Stimulated activated naive B cell treated with anti-CD40 and anti-IgM and Interleukin-4, amounts not matched to agents 10 μg/mL and 1 μg/mL and 100 μg/mL, for 72 hours (primary cell): Measurements from ENCODE around the gene PLCB1.
"Not testable (repeated sequence)": the region's sequence is repeated elsewhere in the genome, so short reads cannot be mapped to it uniquely, and the experiment has no call there.

Source experiments
- ATAC-seq, 2 donors: fragments of 150-1000 bp; cut with Tn5 transposase; replicated peaks; 2 replicates each; pipeline ENCODE4 v1.10.0; 2021; ENCODE audit warnings: moderate library complexity in 1 of 2
- DNase-seq: peaks from one replicate; pipeline ENCODE4 v3.0.0; 2021
- H3K27ac Mint-ChIP-seq: one replicate; pipeline ENCODE4 v1.8.0; 2022; ENCODE audit warnings: mild to moderate bottlenecking, mixed read lengths
- H3K27me3 Mint-ChIP-seq, 2 donors: one replicate each; pipeline ENCODE4 v1.8.0; 2022; ENCODE audit warnings: mixed read lengths in 2 of 2
- H3K36me3 Mint-ChIP-seq, 2 donors: one replicate each; pipeline ENCODE4 v1.8.0; 2022; ENCODE audit warnings: mixed read lengths in 2 of 2, mild to moderate bottlenecking in 1 of 2
- H3K4me1 Mint-ChIP-seq, 2 donors: one replicate each; pipeline ENCODE4 v1.8.0; 2022; ENCODE audit warnings: mixed read lengths in 2 of 2, mild to moderate bottlenecking in 1 of 2
- H3K4me3 Mint-ChIP-seq, 2 donors: one replicate each; pipeline ENCODE4 v1.8.0; 2022; ENCODE audit warnings: mild to moderate bottlenecking in 2 of 2, mixed read lengths in 2 of 2, moderate library complexity in 1 of 2
- H3K9me3 Mint-ChIP-seq, 2 donors: one replicate each; pipeline ENCODE4 v1.8.0; 2022; ENCODE audit warnings: mixed read lengths in 2 of 2, mild to moderate bottlenecking in 1 of 2

Gene PLCB1

GRCh38 chr20:8376940-8377339 lies 244.9 kb downstream of the PLCB1 start:
- no peaks in the 10 kb centered on the region for H3K4me1 Mint-ChIP-seq
- DNase-seq (no peak), ATAC-seq (no peak)
- no peak overlapping the region for H3K4me3 Mint-ChIP-seq
- H3K36me3 Mint-ChIP-seq = peaks cover 0 to 2% of the 10 kb centered on the region in 2 donors
- H3K27me3 Mint-ChIP-seq = no peaks in the 10 kb centered on the region
- H3K27ac Mint-ChIP-seq = no peak overlapping the region
- peaks cover 0 to 3% of the 10 kb centered on the region in 2 donors for H3K9me3 Mint-ChIP-seq

- ATAC-seq, H3K27me3 Mint-ChIP-seq, H3K9me3 Mint-ChIP-seq, H3K27ac Mint-ChIP-seq, H3K36me3 Mint-ChIP-seq, H3K4me3 Mint-ChIP-seq, DNase-seq, H3K4me1 Mint-ChIP-seq: not testable (repeated sequence)
Measured at GRCh38 chr20:8379125-8379524, 247.1 kb downstream of the PLCB1 start.

GRCh38 chr20:8385247-8385646 lies 253.2 kb downstream of the PLCB1 start:
- Mint-ChIP-seq H3K4me1 (peaks cover 0 to 2% of the 10 kb centered on the region in 2 donors), H3K9me3 (peaks cover 0 to 1% of the 10 kb centered on the region in 2 donors), H3K27me3 (peaks cover 5 to 6% of the 10 kb centered on the region in 2 donors), H3K27ac (peak overlapping the region; percentile 22), H3K36me3 (no peaks in the 10 kb centered on the region), H3K4me3 (no peak overlapping the region)
- no peak for ATAC-seq
- DNase-seq = no peak

GRCh38 chr20:8386991-8387390 lies 254.9 kb downstream of the PLCB1 start:
- ATAC-seq (no peak), DNase-seq (no peak)
- H3K27ac Mint-ChIP-seq = no peak overlapping the region
- H3K27me3 Mint-ChIP-seq = peaks cover 5 to 6% of the 10 kb centered on the region in 2 donors
- H3K4me1 Mint-ChIP-seq = peaks cover 0 to 2% of the 10 kb centered on the region in 2 donors
- H3K4me3 Mint-ChIP-seq = no peak overlapping the region
- peaks cover 0 to 1% of the 10 kb centered on the region in 2 donors for H3K9me3 Mint-ChIP-seq
- no peaks in the 10 kb centered on the region for H3K36me3 Mint-ChIP-seq

- no peak for ATAC-seq
- Mint-ChIP-seq H3K4me3 (no peak overlapping the region), H3K27me3 (peaks cover 5 to 6% of the 10 kb centered on the region in 2 donors), H3K9me3 (no peaks in the 10 kb centered on the region), H3K4me1 (peaks cover 0 to 2% of the 10 kb centered on the region in 2 donors), H3K27ac (no peak overlapping the region), H3K36me3 (no peaks in the 10 kb centered on the region)
- DNase-seq = no peak
Measured at GRCh38 chr20:8388141-8388540, 256.1 kb downstream of the PLCB1 start.

GRCh38 chr20:8388707-8389106 lies 256.6 kb downstream of the PLCB1 start:
- DNase-seq (no peak), ATAC-seq (no peak)
- H3K27me3 Mint-ChIP-seq = peaks cover 5 to 6% of the 10 kb centered on the region in 2 donors
- no peak overlapping the region for H3K4me3 Mint-ChIP-seq
- no peaks in the 10 kb centered on the region for H3K36me3 Mint-ChIP-seq
- H3K4me1 Mint-ChIP-seq = peaks cover 0 to 2% of the 10 kb centered on the region in 2 donors
- H3K27ac Mint-ChIP-seq = no peak overlapping the region
- no peaks in the 10 kb centered on the region for H3K9me3 Mint-ChIP-seq

GRCh38 chr20:8389381-8390036 lies 257.4 kb downstream of the PLCB1 start:
- DNase-seq (no peak), ATAC-seq (peak; percentile 27 to 34)
- H3K9me3 Mint-ChIP-seq = no peaks in the 10 kb centered on the region
- H3K27me3 Mint-ChIP-seq = peaks cover 3 to 4% of the 10 kb centered on the region in 2 donors
- peaks cover 2 to 5% of the 10 kb centered on the region in 2 donors for H3K4me1 Mint-ChIP-seq
- H3K4me3 Mint-ChIP-seq = no peak overlapping the region
- no peak overlapping the region for H3K27ac Mint-ChIP-seq
- no peaks in the 10 kb centered on the region for H3K36me3 Mint-ChIP-seq

GRCh38 chr20:8390037-8390433 lies 258.0 kb downstream of the PLCB1 start:
- no peak overlapping the region for H3K27ac Mint-ChIP-seq
- no peaks in the 10 kb centered on the region for H3K9me3 Mint-ChIP-seq
- no peak for DNase-seq
- H3K36me3 Mint-ChIP-seq = no peaks in the 10 kb centered on the region
- no peaks in the 10 kb centered on the region for H3K27me3 Mint-ChIP-seq
- ATAC-seq = no peak
- no peak overlapping the region for H3K4me3 Mint-ChIP-seq
- H3K4me1 Mint-ChIP-seq = peaks cover 2 to 5% of the 10 kb centered on the region in 2 donors

- Mint-ChIP-seq H3K4me1 (peaks cover 2 to 5% of the 10 kb centered on the region in 2 donors), H3K4me3 (no peak overlapping the region), H3K9me3 (no peaks in the 10 kb centered on the region), H3K27ac (no peak overlapping the region), H3K27me3 (no peaks in the 10 kb centered on the region), H3K36me3 (no peaks in the 10 kb centered on the region)
- DNase-seq (no peak), ATAC-seq (no peak)
Measured at GRCh38 chr20:8390500-8390899, 258.4 kb downstream of the PLCB1 start.

- no peak for DNase-seq
- H3K4me3 Mint-ChIP-seq = no peak overlapping the region
- H3K4me1 Mint-ChIP-seq = peaks cover 0 to 5% of the 10 kb centered on the region in 2 donors
- H3K9me3 Mint-ChIP-seq = peaks cover 0 to 1% of the 10 kb centered on the region in 2 donors
- no peak for ATAC-seq
- no peaks in the 10 kb centered on the region for H3K36me3 Mint-ChIP-seq
- no peaks in the 10 kb centered on the region for H3K27me3 Mint-ChIP-seq
- no peak overlapping the region for H3K27ac Mint-ChIP-seq
Measured at GRCh38 chr20:8393381-8393780, 261.3 kb downstream of the PLCB1 start.

- H3K27ac Mint-ChIP-seq = no peak overlapping the region
- no peaks in the 10 kb centered on the region for H3K27me3 Mint-ChIP-seq
- peaks cover 4 to 5% of the 10 kb centered on the region in 2 donors for H3K4me1 Mint-ChIP-seq
- H3K9me3 Mint-ChIP-seq = peaks cover 0 to 1% of the 10 kb centered on the region in 2 donors
- no peak overlapping the region for H3K4me3 Mint-ChIP-seq
- no peaks in the 10 kb centered on the region for H3K36me3 Mint-ChIP-seq
- no peak for DNase-seq
- peak in 1 of 2 donors; percentile 51 for ATAC-seq
Measured at GRCh38 chr20:8394308-8394945, 262.4 kb downstream of the PLCB1 start.

GRCh38 chr20:8395956-8396355 lies 263.9 kb downstream of the PLCB1 start:
- Mint-ChIP-seq H3K9me3 (peaks cover 0 to 1% of the 10 kb centered on the region in 2 donors), H3K27ac (no peak overlapping the region), H3K36me3 (no peaks in the 10 kb centered on the region), H3K4me1 (peaks cover 9 to 16% of the 10 kb centered on the region in 2 donors), H3K4me3 (no peak overlapping the region), H3K27me3 (no peaks in the 10 kb centered on the region)
- ATAC-seq (no peak), DNase-seq (no peak)

GRCh38 chr20:8398263-8399051 lies 266.4 kb downstream of the PLCB1 start:
- Mint-ChIP-seq H3K27ac (no peak overlapping the region), H3K36me3 (no peaks in the 10 kb centered on the region), H3K9me3 (peaks cover 1 to 4% of the 10 kb centered on the region in 2 donors), H3K27me3 (no peaks in the 10 kb centered on the region), H3K4me1 (peaks cover 13 to 16% of the 10 kb centered on the region in 2 donors), H3K4me3 (no peak overlapping the region)
- no peak for DNase-seq
- no peak for ATAC-seq

- DNase-seq (peak; percentile 4), ATAC-seq (peak; percentile 98 to 99)
- no peaks in the 10 kb centered on the region for H3K27me3 Mint-ChIP-seq
- H3K27ac Mint-ChIP-seq = no peak overlapping the region
- no peaks in the 10 kb centered on the region for H3K36me3 Mint-ChIP-seq
- peaks cover 1 to 4% of the 10 kb centered on the region in 2 donors for H3K9me3 Mint-ChIP-seq
- peak overlapping the region in 1 of 2 donors; percentile 23 for H3K4me3 Mint-ChIP-seq
- H3K4me1 Mint-ChIP-seq = peaks cover 15% of the 10 kb centered on the region in 2 donors
Measured at GRCh38 chr20:8399947-8400346, 267.9 kb downstream of the PLCB1 start.
